GM12878 (cell line): ENCODE results near the gene PARP8. TPM values are rescaled to one million over a fixed set of nuclear protein-coding genes. Genes with fewer than 3 reads are reported as not detected.
A peak's percentile ranks its signal among the peaks of the same experiment; 100 is the strongest.

Experiments used
- CBFB ChIP-seq: IDR thresholded peaks from 2 replicates; pipeline ENCODE4 v1.6.1; 2016; ENCODE audit warnings: antibody characterized with exemption, low read depth
- CEBPZ ChIP-seq: fragments of 150-350 bp; IDR thresholded peaks from 2 replicates; pipeline ENCODE4 v1.6.1; 2016; ENCODE audit warnings: low read depth, low read length
- E2F8 ChIP-seq: fragments of 450-650 bp; IDR thresholded peaks from 2 replicates; pipeline ENCODE4 v1.6.1; 2018; ENCODE audit warnings: mild to moderate bottlenecking, low read depth, moderate library complexity; ENCODE audit not compliant: partially characterized antibody
- E4F1 ChIP-seq: fragments of 450-650 bp; IDR thresholded peaks from 2 replicates; pipeline ENCODE4 v1.6.1; 2018; ENCODE audit warnings: borderline replicate concordance, mild to moderate bottlenecking; ENCODE audit not compliant: partially characterized antibody
- EGR1 ChIP-seq, 2 experiments: IDR thresholded peaks; 1 replicate in 1 of 2; 2 replicates in 1 of 2; pipeline ENCODE4 v1.6.1; 2011 to 2012; ENCODE audit warnings: low read depth in 2 of 2, low read length in 2 of 2, borderline replicate concordance in 1 of 2, mild to moderate bottlenecking in 1 of 2, moderate library complexity in 1 of 2
- HDGF ChIP-seq: fragments of 450-650 bp; IDR thresholded peaks from 2 replicates; pipeline ENCODE4 v1.6.1; 2016; ENCODE audit warnings: antibody characterized with exemption
- IKZF2 ChIP-seq, 2 experiments: fragments of 450-650 bp; IDR thresholded peaks; 2 replicates each; pipeline ENCODE4 v1.6.1; 2017; ENCODE audit warnings: mild to moderate bottlenecking in 2 of 2, moderate library complexity in 2 of 2
- MTA2 ChIP-seq: fragments of 450-650 bp; IDR thresholded peaks from 2 replicates; pipeline ENCODE4 v1.6.1; 2016; ENCODE audit warnings: low read depth, mild to moderate bottlenecking, moderate library complexity
- NFYB ChIP-seq: IDR thresholded peaks from 2 replicates; pipeline ENCODE4 v1.6.1; 2011; ENCODE audit warnings: low read depth, mild to moderate bottlenecking, low read length, improper control_type of control experiment, moderate library complexity; ENCODE audit not compliant: insufficient read depth
- RBBP5 ChIP-seq: fragments of 200-600 bp; sonication (generic); conservative IDR thresholded peaks from 2 replicates; pipeline ENCODE4 v1.6.1; 2016
- RELB ChIP-seq: fragments of 450-650 bp; IDR thresholded peaks from 2 replicates; pipeline ENCODE4 v1.6.1; 2017; ENCODE audit warnings: low read depth, mild to moderate bottlenecking, moderate library complexity
- SMAD5 ChIP-seq: IDR thresholded peaks from 2 replicates; pipeline ENCODE4 v1.6.1; 2016; ENCODE audit warnings: antibody characterized with exemption, low read depth
- SMARCA5 ChIP-seq: fragments of 450-650 bp; IDR thresholded peaks from 2 replicates; pipeline ENCODE4 v1.6.1; 2017; ENCODE audit warnings: mild to moderate bottlenecking
- STAT1 ChIP-seq: fragments of 450-650 bp; conservative IDR thresholded peaks from 2 replicates; pipeline ENCODE4 v1.6.1; 2014; ENCODE audit warnings: antibody characterized with exemption, mild to moderate bottlenecking
- ZBTB4 ChIP-seq: fragments of 450-650 bp; formaldehyde crosslinking; IDR thresholded peaks from 2 replicates; pipeline ENCODE4 v1.4.0; 2022; ENCODE audit warnings: mild to moderate bottlenecking, moderate library complexity
- polyA plus RNA-seq, 11 experiments: library from polyadenylated mRNA; depleted of rRNA in 4 of 11; unstranded in 6 of 11; stranded (reverse) in 5 of 11; fragments of >200 nt; fragmentation: Nextera tagmentation in 4 of 11; fragmentation: Illumina TruSeq in 1 of 11; extraction: Ambion mirVana in 4 of 11; extraction: Trizol in 1 of 11; gene quantifications; 1 replicate in 1 of 11; 2 replicates in 10 of 11; pipeline versions ENCODE4 v1.2.1 to v1.2.3, GENCODE V29; 2011 to 2016; ENCODE audit warnings: inconsistent platforms in 2 of 11, missing spikeins in 2 of 11, low read depth in 1 of 11
- total RNA-seq, 4 experiments: library from RNA; depleted of rRNA in 3 of 4; stranded (reverse); fragments of >200 nt in 3 of 4; fragmentation: Illumina TruSeq in 1 of 4; extraction: Trizol in 1 of 4; gene quantifications; 2 replicates each; pipeline versions ENCODE4 v1.2.1 to v1.2.3, GENCODE V29; 2013 to 2021

PARP8 gene
- total and polyA plus RNA-seq, 10 of the 15 experiments (the other 5 are each of a cell fraction or from before 2014, with no cell fraction given) = 9.1 to 65.2 (median 20.6) TPM

- TF ChIP-seq CEBPZ (no peak), CBFB (no peak), SMAD5 (no peak), STAT1 (no peak), E4F1 (no peak), NFYB (no peak), RELB (no peak), SMARCA5 (peak; percentile 72; the same call in 1 of the 2 replicates), IKZF2 (IDR thresholded peaks at IDR 0.05) (peak in 1 of 2 experiments; percentile 7; a peak in 2 of 4 replicates), MTA2 (no peak), HDGF (no peak), RBBP5 (no peak), E2F8 (no peak), EGR1 (IDR thresholded peaks at IDR 0.05; ENCODE audit: borderline replicate concordance in 1 of 2, low read depth in 2 of 2, low read length in 2 of 2) (0 out of 3 replicates have a peak, but pooled peaks of 1 of the 2 experiments have one; percentile 3), ZBTB4 (CRISPR knock-in tag) (no peak)
These were observed at the start of gene PARP8 (continued) for GRCh38 chr5:50666261-50667022.
